Activated B cell treated with CpG ODN at 0.5 μM for 24 hours (primary cell): ENCODE measurements around the gene EP400. TPM values are rescaled to one million over a fixed set of nuclear protein-coding genes. Genes with fewer than 3 reads are reported as not detected.
"Not testable (repeated sequence)": the region's sequence is repeated elsewhere in the genome, so short reads cannot be mapped to it uniquely, and the experiment has no call there.

Source experiments
- ATAC-seq: fragments of 200-7000 bp; cut with Tn5 transposase; one replicate; pipeline ENCODE4 v1.10.0; 2021; ENCODE audit warnings: low read depth, mild to moderate bottlenecking, moderate library complexity
- CTCF ChIA-PET: fragments of 350-600 bp; sonication (Branson Sonifier 250); formaldehyde crosslinking; loops from one replicate; lab custom pipeline; 2021; ENCODE audit warnings: antibody characterized with exemption; lab: Charles Lee
- POLR2A ChIA-PET: fragments of 350-600 bp; sonication (Branson Sonifier 250); formaldehyde crosslinking; loops from one replicate; lab custom pipeline; 2021; ENCODE audit warnings: antibody characterized with exemption; lab: Charles Lee
- DNase-seq: peaks from one replicate; pipeline ENCODE4 v3.0.0; 2022
- H3K27ac Mint-ChIP-seq: one replicate; pipeline ENCODE4 v1.8.0; 2020; ENCODE audit warnings: mixed read lengths
- H3K27me3 Mint-ChIP-seq: one replicate; pipeline ENCODE4 v1.8.0; 2021; ENCODE audit warnings: mixed read lengths
- H3K36me3 Mint-ChIP-seq: one replicate; pipeline ENCODE4 v1.8.0; 2021; ENCODE audit warnings: low read depth, mixed read lengths
- H3K4me1 Mint-ChIP-seq: one replicate; pipeline ENCODE4 v1.8.0; 2021; ENCODE audit warnings: mixed read lengths
- H3K4me3 Mint-ChIP-seq: one replicate; pipeline ENCODE4 v1.8.0; 2020; ENCODE audit warnings: mild to moderate bottlenecking, mixed read lengths
- H3K9me3 Mint-ChIP-seq: one replicate; pipeline ENCODE4 v1.8.0; 2020; ENCODE audit warnings: mixed read lengths
- CTCF ChIP-seq: fragments of 200-600 bp; IDR thresholded peaks from one replicate; pipeline ENCODE4 v1.8.0; 2022; ENCODE audit warnings: antibody characterized with exemption, mild to moderate bottlenecking
- intact Hi-C: fragments of 100-400 bp; cut with micrococcal nuclease; formaldehyde crosslinking; loops from one replicate; pipeline ENCODE4 v1.15.1; 2024
- total RNA-seq: library from RNA; stranded (reverse); gene quantifications from 2 replicates; pipeline ENCODE4 v1.2.3, GENCODE V29; 2022

EP400 gene
- total RNA-seq, 1 donor from 2014 or later = 65.6 TPM

DNA sequence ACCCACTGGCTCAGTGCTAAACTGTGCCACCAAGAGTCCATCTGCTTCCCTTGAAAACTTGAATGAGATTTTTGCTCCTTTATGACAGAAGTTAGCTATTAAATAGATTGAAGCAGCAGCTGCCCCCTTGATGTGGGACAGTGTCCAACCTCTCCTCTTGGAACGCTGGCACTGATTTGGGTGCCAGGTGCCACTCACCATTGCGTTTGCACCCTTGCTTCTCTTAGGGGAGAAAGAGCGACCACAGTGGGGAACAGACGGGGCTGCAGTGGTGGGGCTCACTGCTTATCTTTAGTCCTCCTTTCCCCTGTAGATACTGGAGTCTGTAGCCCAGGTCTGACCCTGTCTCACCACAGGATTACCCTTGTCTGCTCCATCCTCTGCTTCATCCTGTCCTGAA lies 9.4 kb downstream of the EP400 start:
- intact Hi-C loops = no loop called here
- DNase-seq = no peak
- Mint-ChIP-seq H3K27ac (no peak overlapping the region), H3K27me3 (no peaks in the 10 kb centered on the region), H3K4me3 (no peak overlapping the region), H3K4me1 (peaks cover 52% of the 10 kb centered on the region), H3K9me3 (no peaks in the 10 kb centered on the region), H3K36me3 (peaks cover 36% of the 10 kb centered on the region)
- TF ChIP-seq CTCF = no peak
- POLR2A ChIA-PET = interaction anchor here (1.0 kb wide), 1 partner anchor 8 kb away, joined by 3 read pairs; no protein-coding TSS in a partner anchor
- CTCF ChIA-PET = no interaction called here
- no peak for ATAC-seq

DNA sequence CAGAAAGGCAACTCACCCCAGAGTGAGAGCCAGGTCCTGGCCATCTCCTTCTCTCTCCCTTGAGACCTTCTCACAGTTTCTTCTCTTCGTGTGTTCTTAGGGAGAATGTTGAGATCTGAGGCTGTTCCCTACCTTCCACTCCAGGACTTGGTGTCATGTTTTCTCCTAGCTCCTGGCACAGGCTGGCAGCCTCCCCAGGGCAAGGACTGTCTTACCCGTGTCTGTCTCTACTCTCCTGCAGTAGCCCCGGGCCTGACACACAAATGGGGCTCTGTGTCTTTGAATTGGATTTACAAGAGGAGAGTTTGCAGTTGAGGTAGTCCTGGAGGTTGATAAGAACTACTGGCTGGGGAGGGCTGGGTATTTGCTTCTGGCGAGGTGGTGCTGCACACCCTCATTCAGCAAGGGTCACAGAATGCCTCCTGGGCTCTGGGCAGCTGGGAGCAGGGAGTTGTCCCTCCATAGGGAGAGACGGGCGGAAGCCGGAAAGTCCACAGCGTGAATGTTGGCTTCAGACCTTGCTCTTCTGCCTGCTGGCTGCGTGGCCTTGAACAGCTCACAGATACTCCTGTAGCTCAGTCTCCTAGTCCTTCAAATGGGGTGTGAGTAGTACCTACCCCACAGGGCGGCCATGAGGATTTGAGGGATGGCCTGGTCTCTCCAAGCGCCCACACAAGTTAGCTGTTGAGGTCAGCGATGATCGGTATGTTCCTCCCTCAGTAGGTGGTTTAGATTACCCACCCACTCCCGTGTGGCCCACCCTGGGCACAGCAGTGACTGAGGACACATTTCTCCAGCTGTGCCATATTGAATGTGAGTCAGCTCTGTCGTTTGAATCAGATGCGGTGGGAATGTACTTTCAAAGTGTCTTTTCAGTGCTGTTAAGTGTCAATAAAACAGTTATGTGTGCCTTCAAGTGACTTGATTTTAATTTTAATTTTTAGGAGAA lies 10.2 kb downstream of the EP400 start:
- POLR2A ChIA-PET = interaction anchor here (1.0 kb wide), 1 partner anchor 9 kb away, joined by 3 read pairs; no protein-coding TSS in a partner anchor
- peaks cover 40% of the 10 kb centered on the region for H3K36me3 Mint-ChIP-seq
- ATAC-seq (no peak), DNase-seq (no peak)
- no peaks in the 10 kb centered on the region for H3K9me3 Mint-ChIP-seq
- CTCF ChIA-PET = interaction anchor here (0.6 kb wide), 1 partner anchor 193 kb away, joined by 3 read pairs; no protein-coding TSS in a partner anchor
- H3K27ac Mint-ChIP-seq = no peak overlapping the region
- TF ChIP-seq CTCF = no peak
- H3K4me1 Mint-ChIP-seq = peaks cover 54% of the 10 kb centered on the region
- no peak overlapping the region for H3K4me3 Mint-ChIP-seq
- H3K27me3 Mint-ChIP-seq = no peaks in the 10 kb centered on the region
- intact Hi-C loops = no loop called here

GRCh38 chr12:131960590-131961325 lies 11.0 kb downstream of the EP400 start:
- DNase-seq, intact Hi-C loops, H3K27ac Mint-ChIP-seq, H3K4me3 Mint-ChIP-seq, H3K27me3 Mint-ChIP-seq, H3K9me3 Mint-ChIP-seq, POLR2A ChIA-PET, ATAC-seq: not testable (repeated sequence)
- CTCF ChIA-PET = interaction anchor here (0.6 kb wide), 1 partner anchor 193 kb away, joined by 3 read pairs; no protein-coding TSS in a partner anchor
- peaks cover 46% of the 10 kb centered on the region for H3K36me3 Mint-ChIP-seq
- peaks cover 58% of the 10 kb centered on the region for H3K4me1 Mint-ChIP-seq

- intact Hi-C loops, CTCF ChIA-PET, ATAC-seq, H3K27ac Mint-ChIP-seq, H3K9me3 Mint-ChIP-seq, POLR2A ChIA-PET, H3K27me3 Mint-ChIP-seq, DNase-seq, H3K4me3 Mint-ChIP-seq: not testable (repeated sequence)
- H3K4me1 Mint-ChIP-seq = peaks cover 52% of the 10 kb centered on the region
- peaks cover 45% of the 10 kb centered on the region for H3K36me3 Mint-ChIP-seq
These were observed 11.6 kb downstream of the EP400 start for GRCh38 chr12:131961328-131961727.

GRCh38 chr12:131962069-131962468 lies 12.3 kb downstream of the EP400 start:
- Mint-ChIP-seq H3K4me3 (no peak overlapping the region), H3K4me1 (peaks cover 49% of the 10 kb centered on the region), H3K27me3 (no peaks in the 10 kb centered on the region), H3K9me3 (no peaks in the 10 kb centered on the region), H3K27ac (no peak overlapping the region), H3K36me3 (peaks cover 45% of the 10 kb centered on the region)
- intact Hi-C loops = no loop called here
- POLR2A ChIA-PET = no interaction called here
- DNase-seq = no peak
- no peak for ATAC-seq
- TF ChIP-seq CTCF = no peak
- CTCF ChIA-PET = no interaction called here
